ENCODE results near the gene FOXK1. TPM values are rescaled to one million over a fixed set of nuclear protein-coding genes. Genes with fewer than 3 reads are reported as not detected.

FOXK1 gene
- total and polyA plus RNA-seq, 2 of the 13 experiments (the other 11 are each of a cell fraction or from before 2014, with no cell fraction given) = 4.6 to 8.8 TPM

- TF ChIP-seq TFAP4 (IDR thresholded peaks at IDR 0.05; ENCODE audit: borderline replicate concordance, low read depth) (no peak), RFX1 (IDR thresholded peaks at IDR 0.05) (no peak), ZNF550 (CRISPR knock-in tag; IDR thresholded peaks at IDR 0.05; ENCODE audit: borderline replicate concordance) (no peak), ZBTB7B (CRISPR knock-in tag; IDR thresholded peaks at IDR 0.05) (peak; percentile 54; the same call in 1 of the 2 replicates), ZBTB25 (CRISPR knock-in tag; IDR thresholded peaks at IDR 0.05) (peak; percentile 97), NR3C1 (CRISPR knock-in tag; IDR thresholded peaks at IDR 0.05) (no peak), ZNF10 (CRISPR knock-in tag; IDR thresholded peaks at IDR 0.05; ENCODE audit: borderline replicate concordance, low read depth) (no peak), BRD4 (CRISPR knock-in tag; IDR thresholded peaks at IDR 0.05) (peak; percentile 91; the same call in 1 of the 2 replicates), ZNF350 (CRISPR knock-in tag; IDR thresholded peaks at IDR 0.05; ENCODE audit: borderline replicate concordance, low read depth) (no peak), ZZZ3 (CRISPR knock-in tag; IDR thresholded peaks at IDR 0.05; ENCODE audit: borderline replicate concordance) (peak; percentile 34; the same call in 1 of the 2 replicates), HNF1B (CRISPR knock-in tag; IDR thresholded peaks at IDR 0.05) (peak; percentile 79), FOXO1 (CRISPR knock-in tag; IDR thresholded peaks at IDR 0.05) (peak; percentile 77), POLR2AphosphoS5 (IDR thresholded peaks at IDR 0.05; ENCODE audit: low read depth, low read length) (peak; percentile 83), SMAD9 (CRISPR knock-in tag; IDR thresholded peaks at IDR 0.05) (no peak), RXRA (CRISPR knock-in tag; IDR thresholded peaks at IDR 0.05) (peak; percentile 77; the same call in 1 of the 2 replicates), DRAP1 (CRISPR knock-in tag; IDR thresholded peaks at IDR 0.05) (peak; percentile 57; the same call in 1 of the 2 replicates), ZIK1 (CRISPR knock-in tag; IDR thresholded peaks at IDR 0.05; ENCODE audit: borderline replicate concordance, low read depth) (peak; percentile 100), ZNF563 (CRISPR knock-in tag; IDR thresholded peaks at IDR 0.05) (peak; percentile 100), CSRNP2 (CRISPR knock-in tag; conservative IDR thresholded peaks at IDR 0.05; ENCODE audit: low read depth) (peak; percentile 99), SNAI1 (CRISPR knock-in tag; IDR thresholded peaks at IDR 0.05; ENCODE audit: borderline replicate concordance) (peak; percentile 56; the same call in 1 of the 2 replicates)
Measured at GRCh38 chr7:4641667-4642467, 40.2 kb upstream of the FOXK1 start (continued).

Data from HepG2 (cell line).